Activated CD8-positive, alpha-beta memory T cell treated with anti-CD3 and anti-CD28 coated beads for 36 hours (primary cell): Measurements from ENCODE around the gene NFIB. TPM values are rescaled to one million over a fixed set of nuclear protein-coding genes. Genes with fewer than 3 reads are reported as not detected.

Source experiments
- CTCF ChIA-PET: fragments of 350-600 bp; sonication (Branson Sonifier 250); formaldehyde crosslinking; loops from one replicate; lab custom pipeline; 2021; ENCODE audit warnings: antibody characterized with exemption; lab: Charles Lee
- POLR2A ChIA-PET: fragments of 350-600 bp; sonication (Branson Sonifier 250); formaldehyde crosslinking; loops from one replicate; lab custom pipeline; 2021; ENCODE audit warnings: antibody characterized with exemption; lab: Charles Lee
- total RNA-seq, 2 experiments: library from RNA; stranded (reverse); gene quantifications; one replicate each; pipeline ENCODE4 v1.2.3, GENCODE V29; 2021

NFIB gene
- total RNA-seq, 2 experiments from 2014 or later, result not detected

DNA sequence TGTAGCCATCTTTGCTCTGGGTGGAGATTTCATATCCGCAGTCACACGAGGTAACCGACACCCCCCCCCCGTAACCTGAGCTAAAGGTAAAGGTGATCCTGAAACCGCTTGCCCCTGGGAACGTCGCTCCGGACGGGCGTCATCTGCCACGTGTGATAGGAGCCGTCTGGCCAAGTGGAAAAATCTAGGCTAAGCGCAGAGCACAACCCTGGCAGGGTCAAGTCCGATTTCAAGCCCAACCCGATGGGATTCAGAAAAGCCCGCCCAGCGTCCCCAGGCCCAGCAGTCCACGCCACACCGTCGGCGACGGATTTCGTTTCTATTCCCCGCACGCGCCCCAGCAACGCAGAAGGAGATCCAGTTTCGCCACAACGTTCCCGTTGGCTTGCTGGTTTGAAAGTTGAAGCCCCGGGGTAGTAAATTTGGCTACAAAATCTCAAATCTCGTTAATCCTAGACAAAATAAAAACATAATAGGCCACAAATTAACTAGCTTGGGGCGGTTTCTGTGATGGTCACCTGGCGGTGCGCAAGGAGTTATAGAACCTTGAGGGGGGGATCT is 32.4 kb upstream of the NFIB start:
- CTCF ChIA-PET, result no interaction called here
- POLR2A ChIA-PET, result no interaction called here

DNA sequence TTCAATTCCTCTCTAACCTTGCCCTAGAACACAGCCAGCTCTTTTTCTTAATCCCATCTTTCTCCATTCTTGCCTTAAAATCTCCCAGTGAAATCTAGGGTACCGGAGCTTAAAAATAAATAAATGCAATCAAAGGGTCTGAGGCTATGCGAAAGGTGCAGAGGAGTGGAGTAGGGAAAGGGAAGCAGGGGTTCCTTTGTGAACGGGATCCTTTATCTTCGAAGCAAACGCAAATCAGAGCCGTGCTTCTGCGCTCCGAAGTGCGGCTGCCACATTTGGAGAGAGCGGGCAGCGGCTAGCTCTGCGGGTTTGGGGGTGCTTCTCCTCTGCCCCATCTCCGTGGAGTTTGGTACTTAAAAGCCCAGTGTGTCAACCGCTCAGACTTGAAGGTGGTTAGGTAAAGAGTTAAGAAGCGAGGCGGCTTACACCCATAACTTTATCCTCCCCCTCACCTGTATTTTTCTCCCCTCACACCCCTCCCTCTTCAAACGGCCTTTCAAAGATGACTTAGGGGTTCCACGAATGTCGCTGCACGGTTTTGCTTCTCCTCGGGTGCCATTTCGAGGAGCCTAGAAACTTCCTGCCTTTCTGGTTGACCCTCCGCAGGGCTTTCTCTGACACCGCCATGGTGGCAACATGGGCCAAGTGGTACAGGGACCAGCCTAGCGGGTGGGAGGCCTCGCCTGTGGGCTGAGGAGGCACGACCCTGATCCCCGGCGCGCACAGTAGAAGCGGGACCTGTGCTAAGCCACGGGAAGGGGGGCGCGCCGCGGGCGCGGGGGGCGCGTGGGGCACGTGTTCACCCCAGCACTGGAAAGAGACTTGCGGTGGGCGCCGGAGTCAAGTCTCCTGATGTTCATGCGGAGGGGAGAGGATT is 31.7 kb upstream of the NFIB start:
- POLR2A ChIA-PET, result no interaction called here
- CTCF ChIA-PET, result interaction anchor here (1.3 kb wide), 1 partner anchor 8 kb away, joined by 4 read pairs; no protein-coding TSS in a partner anchor

- CTCF ChIA-PET, result interaction anchor here (1.3 kb wide), 1 partner anchor 8 kb away, joined by 4 read pairs; no protein-coding TSS in a partner anchor
Observed at GRCh38 chr9:14344941-14345353, 31.0 kb upstream of the NFIB start.

DNA sequence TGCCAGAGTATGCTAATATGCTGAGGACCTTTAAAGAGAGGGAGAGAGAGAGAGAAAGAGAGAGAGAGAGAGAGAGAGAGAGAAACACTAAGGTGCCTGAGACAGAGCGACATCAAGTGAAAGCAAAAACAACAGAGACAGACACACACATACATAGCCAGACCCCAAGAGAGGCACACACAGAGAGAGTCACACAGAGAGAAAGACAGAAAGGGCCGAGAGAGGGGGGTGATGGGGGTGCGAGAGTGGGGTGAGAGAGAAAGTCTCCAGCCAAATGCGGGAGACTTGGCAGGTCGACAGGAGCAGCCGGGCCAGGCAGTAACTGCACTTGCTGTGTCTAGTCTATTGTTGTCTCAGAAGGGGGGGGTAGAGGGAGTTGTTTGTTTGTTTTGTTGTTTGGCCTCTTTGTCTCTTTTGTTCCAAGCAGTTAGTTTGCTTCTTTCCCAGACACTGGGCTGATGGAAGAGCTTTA is 30.1 kb upstream of the NFIB start:
- ChIA-PET CTCF (interaction anchor here (1.3 kb wide), 1 partner anchor 9 kb away, joined by 4 read pairs; no protein-coding TSS in a partner anchor), POLR2A (no interaction called here)

More at GRCh38 chr9:14344941-14345353, 31.0 kb upstream of the NFIB start:
- POLR2A ChIA-PET, result no interaction called here

DNA sequence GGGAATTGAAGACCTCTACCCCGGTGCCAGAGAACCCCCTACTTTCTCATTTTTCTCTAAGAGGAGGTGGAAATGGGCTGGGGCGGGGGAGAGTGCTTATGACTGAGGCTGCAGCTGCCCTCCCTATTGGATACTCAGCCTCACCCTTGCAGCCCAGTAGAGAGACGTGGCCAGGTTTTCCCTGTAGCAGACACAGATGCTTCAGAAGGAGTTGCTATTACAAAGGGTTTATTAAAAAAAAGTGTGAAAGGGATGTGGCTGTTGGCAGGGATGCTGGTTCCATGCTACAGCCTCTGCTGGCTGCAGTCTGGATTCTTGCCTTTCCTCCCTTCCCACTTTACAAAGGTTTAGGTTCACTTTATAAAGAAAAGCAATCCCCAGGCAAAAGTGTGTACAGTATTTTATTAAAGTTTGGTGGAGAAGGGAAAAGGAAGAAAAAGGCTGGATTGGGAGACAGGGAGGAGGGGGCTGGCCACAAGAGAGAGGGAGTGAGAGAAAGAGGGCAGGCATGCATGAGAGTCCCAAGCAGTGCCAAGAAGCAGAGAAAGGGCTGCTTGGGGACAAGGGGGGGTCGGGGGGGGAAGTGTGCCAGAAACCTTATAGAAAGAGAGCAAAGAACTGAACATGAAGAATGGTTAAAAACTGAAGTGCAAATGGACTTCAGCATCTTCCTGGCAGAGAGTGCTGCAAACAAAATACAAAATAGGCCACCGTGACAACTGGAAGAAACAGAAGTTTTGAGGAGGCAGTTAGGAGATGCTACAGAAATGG is 29.5 kb upstream of the NFIB start:
- POLR2A ChIA-PET, result no interaction called here

GRCh38 chr9:14342736-14343135 is 28.8 kb upstream of the NFIB start:
- ChIA-PET CTCF (no interaction called here), POLR2A (no interaction called here)

More for the DNA sequence above, 29.5 kb upstream of the NFIB start:
- CTCF ChIA-PET, result no interaction called here

DNA sequence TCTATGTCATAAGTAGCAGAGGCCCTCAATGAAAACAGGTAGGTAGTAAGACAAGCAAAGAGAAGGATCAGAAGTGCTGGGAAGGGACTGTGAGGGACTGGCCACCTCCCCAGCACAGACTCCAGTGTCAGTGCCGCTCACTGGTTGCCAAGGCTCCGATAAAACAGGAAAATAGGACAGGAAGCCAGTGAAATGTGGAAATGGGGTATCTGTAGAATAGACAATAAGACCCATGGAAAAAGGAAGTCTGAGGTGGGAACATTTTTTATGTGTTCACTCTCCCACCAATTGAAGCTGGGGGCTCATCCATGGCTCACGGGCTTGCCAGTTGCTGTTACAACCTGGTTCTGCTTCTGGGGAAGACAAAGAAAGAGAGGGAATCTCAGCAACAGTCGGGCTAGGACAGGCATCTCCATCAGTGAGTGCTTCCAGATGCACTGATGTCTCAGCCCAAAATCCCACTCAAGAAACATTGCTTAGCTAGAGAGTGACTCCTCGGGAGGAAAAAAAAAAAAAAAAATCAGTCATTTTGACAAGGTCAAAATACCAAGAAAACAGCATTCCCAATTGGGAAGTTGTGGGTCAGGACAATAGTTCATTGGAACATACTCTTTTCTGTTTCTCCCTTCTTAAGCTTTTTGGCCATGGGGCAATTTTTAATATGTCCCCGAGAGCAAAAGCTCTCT is 27.6 kb upstream of the NFIB start:
- CTCF ChIA-PET, result no interaction called here

GRCh38 chr9:14340994-14341393 is 27.1 kb upstream of the NFIB start:
- CTCF ChIA-PET, result no interaction called here

More for the DNA sequence above, 27.6 kb upstream of the NFIB start:
- POLR2A ChIA-PET, result no interaction called here

DNA sequence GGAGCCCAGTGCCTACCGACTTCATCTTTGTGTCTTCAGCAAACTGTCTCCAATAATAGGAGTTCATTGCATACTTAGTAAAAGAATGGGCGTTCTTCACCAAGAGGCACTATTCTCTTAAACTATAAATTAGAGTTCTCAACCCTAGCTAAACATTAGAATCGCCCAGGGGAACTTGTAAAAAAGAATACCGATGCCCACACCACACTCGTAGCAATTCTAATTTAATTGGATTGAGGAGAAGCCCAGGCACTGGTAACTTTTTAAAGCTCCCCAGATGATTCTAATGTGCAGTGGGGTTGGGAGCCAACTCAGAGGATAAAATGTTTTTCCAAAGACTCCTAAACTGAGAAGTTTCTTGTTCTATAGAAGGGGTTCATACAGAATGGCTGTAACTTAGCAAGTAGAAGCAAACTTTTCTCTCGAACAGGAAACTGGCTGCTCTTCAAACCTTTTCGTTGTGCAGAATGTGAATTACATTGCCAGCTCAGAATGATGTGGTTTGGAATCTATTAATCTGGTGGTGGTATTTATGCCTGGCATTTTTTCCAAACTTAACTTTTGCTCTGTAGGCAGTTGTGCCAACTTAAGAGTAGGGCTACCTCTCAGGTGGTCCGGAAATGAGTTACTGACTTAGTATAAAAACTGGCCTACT is 26.4 kb upstream of the NFIB start:
- CTCF ChIA-PET, result no interaction called here
- POLR2A ChIA-PET, result no interaction called here

More at GRCh38 chr9:14340994-14341393, 27.1 kb upstream of the NFIB start:
- POLR2A ChIA-PET, result no interaction called here

- POLR2A ChIA-PET, result no interaction called here
- CTCF ChIA-PET, result no interaction called here
Observed at GRCh38 chr9:14339746-14340145, 25.8 kb upstream of the NFIB start.

GRCh38 chr9:14337615-14338014 is 23.7 kb upstream of the NFIB start:
- CTCF ChIA-PET, result no interaction called here

DNA sequence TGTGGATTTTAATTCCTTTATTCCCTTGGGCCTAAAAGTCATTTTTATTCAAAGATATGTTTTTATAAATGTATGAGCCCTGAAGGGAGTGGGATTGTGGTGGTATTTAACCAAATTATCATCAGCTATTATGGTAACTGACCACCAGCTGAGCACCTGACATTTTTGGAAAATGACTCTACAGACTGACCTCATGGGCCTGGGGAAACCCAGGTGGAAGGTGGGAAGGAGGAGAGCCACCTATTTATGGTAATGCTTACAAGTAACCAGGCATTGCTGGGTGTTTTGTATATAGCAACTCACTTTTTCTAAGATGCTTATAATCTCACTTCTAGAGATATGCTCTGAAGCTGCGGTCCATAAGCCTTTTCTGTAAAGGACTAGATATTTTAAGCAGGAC is 22.3 kb upstream of the NFIB start:
- POLR2A ChIA-PET, result no interaction called here
- CTCF ChIA-PET, result no interaction called here

More at GRCh38 chr9:14337615-14338014, 23.7 kb upstream of the NFIB start:
- POLR2A ChIA-PET, result no interaction called here

- CTCF ChIA-PET, result no interaction called here
- POLR2A ChIA-PET, result no interaction called here
Observed at GRCh38 chr9:14331120-14331519, 17.2 kb upstream of the NFIB start.

- ChIA-PET POLR2A (no interaction called here), CTCF (interaction anchor here (0.6 to 0.7 kb wide), 2 partner anchors 161 to 343 kb away, joined by 3 to 4 read pairs; no protein-coding TSS in a partner anchor)
Observed at GRCh38 chr9:14327036-14327435, 13.1 kb upstream of the NFIB start.

DNA sequence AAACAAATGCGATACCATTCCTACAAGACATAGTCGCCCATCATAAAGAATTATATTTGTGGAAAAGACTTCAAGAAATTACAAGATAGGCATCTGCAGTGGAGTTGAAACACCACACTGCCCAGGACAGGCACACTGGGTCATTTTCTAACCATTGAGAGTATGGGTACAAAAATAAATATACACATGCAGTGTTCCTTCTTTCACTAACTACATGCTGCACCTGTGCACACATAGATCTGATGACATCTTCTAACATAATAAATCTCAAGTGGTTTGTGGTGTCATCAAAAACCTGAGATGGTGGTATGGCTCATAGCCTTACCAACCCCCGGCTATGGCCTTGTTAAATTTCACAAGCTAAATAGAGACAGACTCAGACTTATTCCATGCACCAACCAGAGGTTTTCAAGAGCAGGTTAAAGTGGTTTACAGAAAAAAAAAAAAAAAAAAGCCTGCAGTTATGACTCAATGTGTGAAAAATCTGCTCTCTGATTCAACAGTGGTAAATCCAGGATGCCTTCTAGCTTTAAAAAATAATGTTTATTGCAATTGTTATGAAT is 12.4 kb upstream of the NFIB start:
- ChIA-PET CTCF (interaction anchor here (0.6 to 0.7 kb wide), 2 partner anchors 160 to 343 kb away, joined by 3 to 4 read pairs; no protein-coding TSS in a partner anchor), POLR2A (no interaction called here)

DNA sequence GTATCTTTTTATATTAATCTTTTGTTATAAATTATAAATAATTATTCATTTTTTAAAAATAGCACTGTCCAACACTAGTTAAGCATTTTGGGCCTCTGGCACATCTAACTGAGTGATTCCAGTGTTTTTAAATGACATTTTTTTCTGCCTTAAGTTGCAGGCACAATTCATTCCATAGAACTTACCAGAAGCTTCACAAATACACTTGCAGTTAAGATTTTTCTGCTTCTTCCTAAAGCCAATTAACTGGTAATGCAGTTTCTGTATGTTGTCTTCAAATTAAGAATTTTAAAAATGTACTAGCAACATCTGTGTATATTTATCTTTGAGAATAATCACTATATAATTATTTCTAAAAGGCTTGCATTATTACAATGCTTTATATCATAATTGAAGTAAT is 11.2 kb upstream of the NFIB start:
- CTCF ChIA-PET, result no interaction called here
- POLR2A ChIA-PET, result no interaction called here

- POLR2A ChIA-PET, result no interaction called here
- CTCF ChIA-PET, result no interaction called here
Observed at GRCh38 chr9:14323985-14324650, 10.2 kb upstream of the NFIB start.
